SH-SY5Y (cell line): Measurements from ENCODE around the gene TTC19.

ENCODE experiments used
- GATA2 ChIP-seq: IDR thresholded peaks from 2 replicates; pipeline ENCODE4 v1.6.1; 2011; ENCODE audit warnings: mild to moderate bottlenecking, low read depth, low read length
- GATA3 ChIP-seq: IDR thresholded peaks from 2 replicates; pipeline ENCODE4 v1.6.1; 2011; ENCODE audit warnings: low read depth, mild to moderate bottlenecking, low read length, moderate library complexity

- TF ChIP-seq GATA3 (no peak), GATA2 (no peak)
Observed at GRCh38 chr17:15967706-15968399, 31.8 kb upstream of the TTC19 start.
